ENCODE measurements around the gene NPW.

The NPW gene

GRCh38 chr16:2019518-2019920, at the start of gene NPW:
TSS of gene NPW (plus strand) at chr16:2019785.
- Mint-ChIP-seq H3K4me1 (peaks cover 43% of the 10 kb centered on the region), H3K4me3 (peak within 1 kb of the TSS; percentile 71 to 86), H3K27me3 (peaks cover 55% of the 10 kb centered on the region), H3K9me3 (no peaks in the 10 kb centered on the region), H3K27ac (peak within 1 kb of the TSS in 1 of 2 donors; percentile 59)
- ATAC-seq (peak; percentile 33), DNase-seq (peak; percentile 40 to 41)

DNA sequence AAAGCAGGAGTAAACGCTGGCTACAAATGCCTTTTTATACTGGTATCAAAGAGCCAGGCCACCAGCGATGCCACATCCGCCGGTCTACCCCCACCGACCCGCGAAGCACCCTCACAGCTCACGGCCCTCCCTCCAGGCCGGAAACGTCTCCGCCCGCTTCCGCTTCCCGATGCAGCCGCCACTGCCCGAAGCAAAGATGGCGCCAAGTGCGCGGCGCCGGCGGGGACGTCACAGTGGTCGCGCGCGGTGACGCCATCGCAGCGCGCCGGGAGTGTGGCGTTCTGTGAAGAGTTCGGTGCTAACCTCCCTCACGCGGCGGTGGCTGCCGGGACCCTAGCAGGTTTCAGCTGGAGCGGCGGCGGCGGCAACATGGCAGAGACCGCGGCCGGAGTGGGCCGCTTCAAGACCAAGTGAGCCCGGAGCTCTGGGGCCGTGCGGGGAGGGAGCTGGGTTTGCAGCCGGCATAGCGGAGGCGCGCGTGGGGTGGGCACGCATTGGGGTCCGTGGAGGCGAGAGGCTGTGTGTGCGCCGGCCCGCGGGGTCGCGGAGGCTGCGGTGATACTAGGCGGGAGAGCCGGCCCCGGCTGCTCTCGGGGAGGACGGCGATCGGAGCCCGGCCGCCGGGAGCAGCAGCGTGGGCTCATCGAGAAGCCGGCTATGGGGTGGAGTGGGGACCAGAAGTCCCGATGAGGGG, 47.6 kb upstream of the NPW start, which contains the start of gene TBL3:
Gene TBL3, plus strand, starts transcription at position 258 of the 694 bp plus-strand sequence. Its CDS starts 112 bp downstream, at position 370.
- H3K4me1 Mint-ChIP-seq: peaks cover 54% of the 10 kb centered on the region
- ATAC-seq (peak; percentile 97), DNase-seq (peak; percentile 97 to 98)
- peak within 1 kb of the TSS; percentile 94 to 99 for H3K27ac Mint-ChIP-seq
- peak within 1 kb of the TSS; percentile 94 to 100 for H3K4me3 Mint-ChIP-seq
- H3K9me3 Mint-ChIP-seq: no peaks in the 10 kb centered on the region
- no peaks in the 10 kb centered on the region for H3K27me3 Mint-ChIP-seq

GRCh38 chr16:1972490-1972877, 47.1 kb upstream of the NPW start:
- H3K27me3 Mint-ChIP-seq: no peaks in the 10 kb centered on the region
- ATAC-seq (no peak), DNase-seq (peak in 1 of 2 donors; percentile 26)
- H3K9me3 Mint-ChIP-seq: no peaks in the 10 kb centered on the region
- peak overlapping the region; percentile 94 to 100 for H3K4me3 Mint-ChIP-seq
- H3K4me1 Mint-ChIP-seq: peaks cover 49% of the 10 kb centered on the region
- H3K27ac Mint-ChIP-seq: peak overlapping the region; percentile 94 to 99

- no peak for DNase-seq
- H3K4me1 Mint-ChIP-seq: peaks cover 46% of the 10 kb centered on the region
- H3K4me3 Mint-ChIP-seq: peak overlapping the region; percentile 12 to 60
- ATAC-seq: no peak
- peak overlapping the region; percentile 37 to 99 for H3K27ac Mint-ChIP-seq
- no peaks in the 10 kb centered on the region for H3K9me3 Mint-ChIP-seq
- H3K27me3 Mint-ChIP-seq: no peaks in the 10 kb centered on the region
Measured at GRCh38 chr16:1973461-1974156, 46.0 kb upstream of the NPW start.

DNA sequence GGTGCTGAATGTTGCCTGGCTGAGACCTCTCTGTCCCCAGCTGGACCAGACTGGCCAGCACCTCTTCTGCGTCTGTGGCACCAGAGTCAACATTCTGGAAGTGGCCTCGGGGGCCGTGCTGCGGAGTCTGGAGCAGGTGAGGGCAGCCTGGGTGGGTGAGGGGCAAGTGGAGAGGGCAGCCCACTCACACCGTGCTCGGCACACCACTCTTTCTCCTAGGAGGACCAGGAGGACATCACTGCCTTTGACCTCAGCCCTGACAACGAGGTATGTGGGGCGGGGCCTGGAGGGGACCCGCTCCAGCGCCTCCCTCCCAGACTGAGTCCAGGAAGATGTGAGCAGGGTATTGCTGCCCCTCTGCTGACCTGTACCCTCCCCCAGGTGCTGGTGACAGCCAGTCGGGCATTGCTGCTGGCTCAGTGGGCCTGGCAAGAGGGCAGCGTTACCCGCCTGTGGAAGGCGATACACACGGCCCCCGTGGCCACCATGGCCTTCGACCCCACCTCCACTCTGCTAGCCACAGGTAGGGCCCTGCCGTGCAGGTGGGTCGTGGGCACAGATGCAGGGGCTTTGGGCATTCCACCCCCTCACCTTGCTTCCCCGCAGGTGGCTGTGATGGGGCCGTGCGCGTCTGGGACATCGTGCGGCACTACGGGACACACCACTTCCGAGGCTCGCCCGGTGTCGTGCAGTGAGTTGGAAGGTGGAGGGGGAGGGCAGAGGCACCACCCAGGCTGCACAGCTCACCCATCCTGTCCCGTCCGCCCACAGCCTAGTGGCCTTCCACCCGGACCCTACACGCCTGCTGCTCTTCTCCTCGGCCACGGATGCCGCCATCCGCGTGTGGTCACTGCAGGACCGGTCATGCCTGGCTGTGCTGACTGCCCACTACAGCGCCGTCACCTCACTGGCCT, 45.2 kb upstream of the NPW start:
- ATAC-seq (no peak), DNase-seq (no peak)
- H3K4me3 Mint-ChIP-seq: no peak overlapping the region
- no peak overlapping the region for H3K27ac Mint-ChIP-seq
- peaks cover 1% of the 10 kb centered on the region for H3K27me3 Mint-ChIP-seq
- H3K4me1 Mint-ChIP-seq: peaks cover 46% of the 10 kb centered on the region
- no peaks in the 10 kb centered on the region for H3K9me3 Mint-ChIP-seq

- peaks cover 44% of the 10 kb centered on the region for H3K4me1 Mint-ChIP-seq
- no peak overlapping the region for H3K27ac Mint-ChIP-seq
- H3K4me3 Mint-ChIP-seq: no peak overlapping the region
- peaks cover 13% of the 10 kb centered on the region for H3K27me3 Mint-ChIP-seq
- no peak for DNase-seq
- no peaks in the 10 kb centered on the region for H3K9me3 Mint-ChIP-seq
- no peak for ATAC-seq
Measured at GRCh38 chr16:1975432-1976215, 44.0 kb upstream of the NPW start.

- Mint-ChIP-seq H3K4me3 (no peak overlapping the region), H3K4me1 (peaks cover 44% of the 10 kb centered on the region), H3K27me3 (peaks cover 19% of the 10 kb centered on the region), H3K9me3 (no peaks in the 10 kb centered on the region), H3K27ac (no peak overlapping the region)
- DNase-seq: no peak
- no peak for ATAC-seq
Measured at GRCh38 chr16:1976216-1976520, 43.4 kb upstream of the NPW start.

- Mint-ChIP-seq H3K4me3 (no peak overlapping the region), H3K27ac (no peak overlapping the region), H3K4me1 (peaks cover 44% of the 10 kb centered on the region), H3K9me3 (no peaks in the 10 kb centered on the region), H3K27me3 (peaks cover 29% of the 10 kb centered on the region)
- ATAC-seq (no peak), DNase-seq (no peak)
Measured at GRCh38 chr16:1976951-1977874, 42.4 kb upstream of the NPW start.

- Mint-ChIP-seq H3K4me1 (peaks cover 46% of the 10 kb centered on the region), H3K27ac (no peak overlapping the region), H3K27me3 (peaks cover 36% of the 10 kb centered on the region), H3K4me3 (no peak overlapping the region), H3K9me3 (no peaks in the 10 kb centered on the region)
- ATAC-seq: no peak
- no peak for DNase-seq
Measured at GRCh38 chr16:1977875-1978268, 41.7 kb upstream of the NPW start.

- Mint-ChIP-seq H3K27ac (no peak overlapping the region), H3K4me3 (no peak overlapping the region)
Measured at GRCh38 chr16:1978476-1979120, 41.0 kb upstream of the NPW start.

GRCh38 chr16:1979271-1980029, 40.1 kb upstream of the NPW start:
- Mint-ChIP-seq H3K4me1 (peaks cover 37% of the 10 kb centered on the region), H3K27me3 (peaks cover 46% of the 10 kb centered on the region), H3K9me3 (no peaks in the 10 kb centered on the region), H3K27ac (peak overlapping the region in 1 of 2 donors; percentile 19), H3K4me3 (peak overlapping the region in 1 of 2 donors; percentile 18)
- peak in 1 of 2 donors; percentile 23 for DNase-seq
- no peak for ATAC-seq

More at GRCh38 chr16:1978476-1979120, 41.0 kb upstream of the NPW start:
- Mint-ChIP-seq H3K4me1 (peaks cover 43% of the 10 kb centered on the region), H3K27me3 (peaks cover 43% of the 10 kb centered on the region), H3K9me3 (no peaks in the 10 kb centered on the region)
- DNase-seq (no peak), ATAC-seq (no peak)

DNA sequence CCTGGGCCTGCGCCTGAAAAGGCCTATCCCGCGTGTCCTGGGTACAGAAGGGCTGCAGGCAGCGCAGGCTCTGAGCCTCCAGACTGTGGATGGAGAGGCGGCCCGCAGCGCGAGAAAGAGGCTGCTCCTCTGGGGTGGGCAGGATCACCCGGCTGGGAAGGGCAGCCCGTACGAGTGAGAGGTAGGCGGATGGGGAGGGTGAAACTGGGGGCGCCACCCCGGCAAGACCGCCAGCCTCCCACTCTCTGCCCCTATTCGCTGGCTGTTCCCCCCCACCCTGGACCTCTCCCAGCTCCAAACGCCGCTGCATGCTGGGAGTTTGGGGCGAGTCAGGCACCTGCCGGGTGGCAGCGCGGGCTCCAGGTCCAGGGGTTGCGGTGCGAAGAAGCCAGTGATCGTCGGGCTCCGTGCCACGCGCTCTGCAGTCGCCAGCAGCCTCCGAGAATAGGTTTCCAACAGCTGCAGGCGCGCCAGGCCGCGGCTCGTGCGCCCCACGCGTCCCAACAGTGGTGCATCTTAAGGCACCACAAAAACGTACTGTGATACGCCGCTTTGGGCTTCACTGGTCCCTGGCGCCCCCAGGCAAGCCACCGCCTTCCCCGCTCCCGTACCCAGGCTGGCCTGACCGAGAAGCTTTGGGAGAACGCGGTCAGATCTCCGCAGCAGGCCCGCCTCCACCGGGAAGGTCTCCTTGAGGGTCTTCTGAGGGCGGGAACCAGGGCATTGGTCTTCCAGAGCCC, 39.4 kb upstream of the NPW start:
- DNase-seq (no peak), ATAC-seq (no peak)
- Mint-ChIP-seq H3K9me3 (no peaks in the 10 kb centered on the region), H3K4me3 (no peak overlapping the region), H3K27ac (peak overlapping the region in 1 of 2 donors; percentile 19), H3K4me1 (peaks cover 40% of the 10 kb centered on the region), H3K27me3 (peaks cover 46% of the 10 kb centered on the region)

- Mint-ChIP-seq H3K4me1 (peaks cover 45% of the 10 kb centered on the region), H3K27ac (no peak overlapping the region), H3K4me3 (no peak overlapping the region), H3K9me3 (no peaks in the 10 kb centered on the region), H3K27me3 (peaks cover 46% of the 10 kb centered on the region)
- ATAC-seq (no peak), DNase-seq (no peak)
Measured at GRCh38 chr16:1980770-1981087, 38.9 kb upstream of the NPW start.

Measured in stimulated activated naive CD8-positive, alpha-beta T cell treated with anti-CD3 and anti-CD28 coated beads, Interleukin-15, amount 100 ng/mL, for 72 hours (primary cell).